Naive thymus-derived CD4-positive, alpha-beta T cell (primary cell): ENCODE data around the gene MGAT4A. TPM values are rescaled to one million over a fixed set of nuclear protein-coding genes. Genes with fewer than 3 reads are reported as not detected.
"Not testable (repeated sequence)": the region's sequence is repeated elsewhere in the genome, so short reads cannot be mapped to it uniquely, and the experiment has no call there.

Experiments
- ATAC-seq: fragments of 150-1000 bp; cut with Tn5 transposase; 2 replicates; pipeline ENCODE4 v1.10.0; 2021; ENCODE audit warnings: mild to moderate bottlenecking, moderate library complexity
- CTCF ChIA-PET: fragments of 350-600 bp; sonication (Branson Sonifier 250); formaldehyde crosslinking; loops from one replicate; lab custom pipeline; 2021; ENCODE audit warnings: antibody characterized with exemption; lab: Charles Lee
- POLR2A ChIA-PET: fragments of 350-600 bp; sonication (Branson Sonifier 250); formaldehyde crosslinking; loops from one replicate; lab custom pipeline; 2021; ENCODE audit warnings: antibody characterized with exemption, inconsistent platforms; lab: Charles Lee
- DNase-seq, 9 donors: peaks; one replicate each; pipeline versions ENCODE4 v3.0.0 to v3.0.0-alpha.2; 2020 to 2022; ENCODE audit warnings: mixed read lengths in 1 of 9
- H3K27ac ChIP-seq: one replicate; pipeline ENCODE4 v1.7.0; 2013; ENCODE audit warnings: mild to moderate bottlenecking, low read depth, low read length, moderate library complexity
- H3K27me3 ChIP-seq, 2 donors: one replicate each; pipeline ENCODE4 v1.7.0; 2013; ENCODE audit warnings: low read length in 2 of 2, mild to moderate bottlenecking in 2 of 2, moderate library complexity in 2 of 2; ENCODE audit not compliant: control insufficient read depth in 2 of 2, insufficient read depth in 2 of 2
- H3K36me3 ChIP-seq, 3 experiments: 1 replicate in 2 of 3; 2 replicates in 1 of 3; pipeline ENCODE4 v1.7.0; 2013; ENCODE audit warnings: low read length in 3 of 3, mild to moderate bottlenecking in 3 of 3, moderate library complexity in 1 of 3; ENCODE audit not compliant: insufficient read depth in 3 of 3, control insufficient read depth in 2 of 3
- H3K4me1 ChIP-seq, 2 donors: one replicate each; pipeline ENCODE4 v1.7.0; 2013; ENCODE audit warnings: low read length in 2 of 2, mild to moderate bottlenecking in 2 of 2, moderate library complexity in 1 of 2; ENCODE audit not compliant: control insufficient read depth in 2 of 2, insufficient read depth in 2 of 2
- H3K4me3 ChIP-seq: 2 replicates; pipeline ENCODE4 v1.7.0; 2013; ENCODE audit warnings: mild to moderate bottlenecking, low read length
- H3K9me3 ChIP-seq, 3 experiments: 1 replicate in 2 of 3; 2 replicates in 1 of 3; pipeline ENCODE4 v1.7.0; 2013; ENCODE audit warnings: low read length in 3 of 3; ENCODE audit not compliant: control insufficient read depth in 2 of 3
- H3K27ac Mint-ChIP-seq, 9 donors: one replicate each; pipeline ENCODE4 v1.8.0; 2020 to 2022; ENCODE audit warnings: mixed read lengths in 9 of 9, mild to moderate bottlenecking in 8 of 9, moderate library complexity in 5 of 9, inconsistent platforms in 2 of 9
- H3K27me3 Mint-ChIP-seq, 5 donors: one replicate each; pipeline ENCODE4 v1.8.0; 2021 to 2022; ENCODE audit warnings: mixed read lengths in 5 of 5, mild to moderate bottlenecking in 1 of 5
- H3K36me3 Mint-ChIP-seq, 5 donors: one replicate each; pipeline ENCODE4 v1.8.0; 2020 to 2022; ENCODE audit warnings: mixed read lengths in 5 of 5, mild to moderate bottlenecking in 3 of 5, inconsistent platforms in 1 of 5
- H3K4me1 Mint-ChIP-seq, 7 donors: one replicate each; pipeline ENCODE4 v1.8.0; 2020 to 2022; ENCODE audit warnings: mixed read lengths in 7 of 7, mild to moderate bottlenecking in 3 of 7, inconsistent platforms in 1 of 7
- H3K4me3 Mint-ChIP-seq, 10 donors: one replicate each; pipeline ENCODE4 v1.8.0; 2020 to 2022; ENCODE audit warnings: mild to moderate bottlenecking in 10 of 10, mixed read lengths in 10 of 10, moderate library complexity in 6 of 10, inconsistent platforms in 2 of 10
- H3K9me3 Mint-ChIP-seq, 11 donors: one replicate each; pipeline ENCODE4 v1.8.0; 2020 to 2022; ENCODE audit warnings: mixed read lengths in 11 of 11, mild to moderate bottlenecking in 4 of 11, inconsistent platforms in 1 of 11, moderate library complexity in 1 of 11
- intact Hi-C, 2 donors: fragments of 100-400 bp; cut with micrococcal nuclease; formaldehyde crosslinking; loops; one replicate each; pipeline ENCODE4 v1.15.1; 2023
- polyA plus RNA-seq, 2 donors: library from polyadenylated mRNA; unstranded; fragments of 300-500 nt; fragmentation: Illumina TruSeq; gene quantifications; one replicate each; pipeline ENCODE4 v1.2.3, GENCODE V29; 2021
- total RNA-seq, 6 experiments: library from RNA in 5 of 6; stranded (reverse) in 5 of 6; gene quantifications; 1 replicate in 5 of 6; 2 replicates in 1 of 6; pipeline ENCODE4 v1.2.3 and lab custom pipeline; 2021 to 2026

MGAT4A gene
- total and polyA plus RNA-seq, 7 experiments from 2014 or later = 125 to 349 (median 262) TPM

- Mint-ChIP-seq H3K9me3 (peaks cover 0 to 4% (median 2%) of the 10 kb centered on the region in 11 donors), H3K27me3 (no peaks in the 10 kb centered on the region), H3K4me1 (peaks cover 4 to 22% (median 15%) of the 10 kb centered on the region in 7 donors), H3K36me3 (peaks cover 4 to 44% (median 17%) of the 10 kb centered on the region in 5 donors), H3K27ac (peak overlapping the region in 8 of 9 donors; percentile 0 to 85 (median 34)), H3K4me3 (no peak overlapping the region)
- Histone ChIP-seq H3K4me3 (no peak overlapping the region), H3K36me3 (peaks cover 0 to 42% (median 9%) of the 10 kb centered on the region in 3 experiments), H3K9me3 (peaks cover 0 to 4% (median 0%) of the 10 kb centered on the region in 3 experiments), H3K27me3 (no peaks in the 10 kb centered on the region), H3K4me1 (no peaks in the 10 kb centered on the region), H3K27ac (no peak overlapping the region)
- ATAC-seq (no peak), DNase-seq (no peak)
- POLR2A ChIA-PET = no interaction called here
- CTCF ChIA-PET = no interaction called here
- intact Hi-C loops = no loop called here
Measured at GRCh38 chr2:98598781-98599428, 132.0 kb downstream of the MGAT4A start.

- H3K4me3 Mint-ChIP-seq, H3K27ac ChIP-seq, intact Hi-C loops, H3K4me3 ChIP-seq, ATAC-seq, CTCF ChIA-PET, POLR2A ChIA-PET, H3K27me3 Mint-ChIP-seq, H3K27me3 ChIP-seq, H3K4me1 ChIP-seq, DNase-seq: not testable (repeated sequence)
- Histone ChIP-seq H3K36me3 (peaks cover 5 to 50% (median 18%) of the 10 kb centered on the region in 3 experiments), H3K9me3 (peaks cover 0 to 10% (median 0%) of the 10 kb centered on the region in 3 experiments)
- Mint-ChIP-seq H3K9me3 (peaks cover 0 to 14% (median 6%) of the 10 kb centered on the region in 11 donors), H3K36me3 (peaks cover 21 to 65% (median 47%) of the 10 kb centered on the region in 5 donors), H3K27ac (peak overlapping the region in 1 of 9 donors; percentile 38), H3K4me1 (peaks cover 5 to 36% (median 19%) of the 10 kb centered on the region in 7 donors)
Measured at GRCh38 chr2:98594665-98595064, 136.3 kb downstream of the MGAT4A start.

- DNase-seq = no peak
- Histone ChIP-seq H3K4me3 (no peak overlapping the region), H3K27ac (no peak overlapping the region), H3K4me1 (no peaks in the 10 kb centered on the region), H3K27me3 (no peaks in the 10 kb centered on the region), H3K9me3 (peaks cover 0 to 10% (median 0%) of the 10 kb centered on the region in 3 experiments), H3K36me3 (peaks cover 5 to 46% (median 21%) of the 10 kb centered on the region in 3 experiments)
- Mint-ChIP-seq H3K36me3 (peaks cover 21 to 58% (median 47%) of the 10 kb centered on the region in 5 donors), H3K27me3 (no peaks in the 10 kb centered on the region), H3K4me3 (no peak overlapping the region), H3K9me3 (peaks cover 0 to 14% (median 6%) of the 10 kb centered on the region in 11 donors), H3K4me1 (peaks cover 4 to 44% (median 29%) of the 10 kb centered on the region in 7 donors), H3K27ac (peak overlapping the region in 2 of 9 donors; percentile 11 to 40)
- POLR2A ChIA-PET = no interaction called here
- CTCF ChIA-PET = no interaction called here
- no peak for ATAC-seq
- intact Hi-C loops = no loop called here
Measured at GRCh38 chr2:98592565-98592964, 138.4 kb downstream of the MGAT4A start.

- H3K36me3 Mint-ChIP-seq = peaks cover 21 to 63% (median 43%) of the 10 kb centered on the region in 5 donors
Measured at GRCh38 chr2:98589489-98589888, 141.4 kb downstream of the MGAT4A start.

GRCh38 chr2:98588880-98589431, 142.0 kb downstream of the MGAT4A start:
- intact Hi-C loops = no loop called here
- peaks cover 15 to 60% (median 33%) of the 10 kb centered on the region in 3 experiments for H3K36me3 ChIP-seq
- Mint-ChIP-seq H3K9me3 (peaks cover 0 to 11% (median 5%) of the 10 kb centered on the region in 11 donors), H3K27ac (peak overlapping the region in 8 of 9 donors; percentile 60 to 90 (median 80)), H3K4me3 (peak overlapping the region in 1 of 10 donors; percentile 18), H3K4me1 (peaks cover 4 to 39% (median 23%) of the 10 kb centered on the region in 7 donors), H3K27me3 (no peaks in the 10 kb centered on the region), H3K36me3 (peaks cover 20 to 61% (median 41%) of the 10 kb centered on the region in 5 donors)
- ATAC-seq (no peak), DNase-seq (no peak)
- POLR2A ChIA-PET = interaction anchor here (2.1 kb wide), 1 partner anchor 18 kb away, joined by 6 read pairs; no protein-coding TSS in a partner anchor
- H3K27me3 ChIP-seq = no peaks in the 10 kb centered on the region
- no peaks in the 10 kb centered on the region for H3K4me1 ChIP-seq
- CTCF ChIA-PET = no interaction called here
- H3K9me3 ChIP-seq = peaks cover 0 to 7% (median 0%) of the 10 kb centered on the region in 3 experiments
- no peak overlapping the region for H3K4me3 ChIP-seq
- peak overlapping the region; percentile 1 for H3K27ac ChIP-seq

More at GRCh38 chr2:98589489-98589888, 141.4 kb downstream of the MGAT4A start:
- ChIA-PET POLR2A (interaction anchor here (2.1 kb wide), 1 partner anchor 17 kb away, joined by 6 read pairs; no protein-coding TSS in a partner anchor), CTCF (no interaction called here)
- Mint-ChIP-seq H3K9me3 (peaks cover 0 to 14% (median 6%) of the 10 kb centered on the region in 11 donors), H3K27me3 (no peaks in the 10 kb centered on the region), H3K4me3 (no peak overlapping the region), H3K27ac (peak overlapping the region in 7 of 9 donors; percentile 60 to 90 (median 80)), H3K4me1 (peaks cover 4 to 39% (median 23%) of the 10 kb centered on the region in 7 donors)
- Histone ChIP-seq H3K27me3 (no peaks in the 10 kb centered on the region), H3K9me3 (peaks cover 0 to 10% (median 0%) of the 10 kb centered on the region in 3 experiments), H3K36me3 (peaks cover 15 to 58% (median 29%) of the 10 kb centered on the region in 3 experiments), H3K27ac (peak overlapping the region; percentile 1), H3K4me1 (no peaks in the 10 kb centered on the region), H3K4me3 (no peak overlapping the region)
- intact Hi-C loops = no loop called here
- DNase-seq = no peak
- no peak for ATAC-seq

GRCh38 chr2:98586551-98587140, 144.3 kb downstream of the MGAT4A start:
- Mint-ChIP-seq H3K36me3 (peaks cover 12 to 61% (median 19%) of the 10 kb centered on the region in 5 donors), H3K4me3 (peak overlapping the region in 1 of 10 donors; percentile 29), H3K4me1 (peaks cover 3 to 37% (median 23%) of the 10 kb centered on the region in 7 donors), H3K27me3 (no peaks in the 10 kb centered on the region), H3K27ac (peak overlapping the region in 8 of 9 donors; percentile 27 to 88 (median 50)), H3K9me3 (no peaks in the 10 kb centered on the region)
- ATAC-seq (no peak), DNase-seq (no peak)
- CTCF ChIA-PET = interaction anchor here (0.5 to 1.1 kb wide), 3 partner anchors 20 to 59 kb away, joined by 3 to 4 read pairs (median 3); no protein-coding TSS in a partner anchor
- intact Hi-C loops = no loop called here
- no peaks in the 10 kb centered on the region for H3K9me3 ChIP-seq
- POLR2A ChIA-PET = interaction anchor here (0.8 to 1.1 kb wide), 3 partner anchors 21 to 797 kb away, joined by 3 to 4 read pairs (median 3); partner anchors contain the start of genes COA5 and UNC50
- H3K4me1 ChIP-seq = no peaks in the 10 kb centered on the region
- no peaks in the 10 kb centered on the region for H3K27me3 ChIP-seq
- H3K36me3 ChIP-seq = peaks cover 11 to 60% (median 36%) of the 10 kb centered on the region in 3 experiments
- H3K4me3 ChIP-seq = no peak overlapping the region
- H3K27ac ChIP-seq = no peak overlapping the region
